MCF 10A (cell line): ENCODE data around the gene THAP4. TPM values are rescaled to one million over a fixed set of nuclear protein-coding genes. Genes with fewer than 3 reads are reported as not detected.
A peak's percentile ranks its signal among the peaks of the same experiment; 100 is the strongest.

Experiments used
- BruUV-seq: library from RNA; stranded (reverse); fragments of 400-500 nt; replicated peaks from 2 replicates; lab custom pipeline; 2021; lab: Mats Ljungman, UMichigan
- CTCF ChIA-PET: fragments of 300-600 bp; sonication (Branson Sonifier 250); formaldehyde crosslinking; extraction: SDS; loops from one replicate; lab custom pipeline; 2021; ENCODE audit warnings: antibody characterized with exemption, inconsistent platforms; lab: Yijun Ruan, JAX
- POLR2A ChIA-PET: fragments of 300-600, 350-650 bp; sonication (Branson Sonifier 250); formaldehyde crosslinking; extraction: SDS; loops from one replicate; lab custom pipeline; 2020; ENCODE audit warnings: antibody characterized with exemption, inconsistent platforms; lab: Yijun Ruan, JAX
- DNase-seq: peaks from one replicate; pipeline ENCODE4 v3.0.0-alpha.2; 2018; ENCODE audit not compliant: unreplicated experiment
- H3K27ac Mint-ChIP-seq: one replicate; pipeline ENCODE4 v1.8.0; 2022; ENCODE audit warnings: mild to moderate bottlenecking, low read depth, mixed read lengths; ENCODE audit not compliant: unreplicated experiment
- H3K27me3 Mint-ChIP-seq: one replicate; pipeline ENCODE4 v1.8.0; 2022; ENCODE audit warnings: mixed read lengths; ENCODE audit not compliant: insufficient read depth, unreplicated experiment
- H3K36me3 Mint-ChIP-seq: one replicate; pipeline ENCODE4 v1.8.0; 2022; ENCODE audit warnings: mild to moderate bottlenecking, moderate library complexity, mixed read lengths; ENCODE audit not compliant: insufficient read depth, unreplicated experiment
- H3K4me1 Mint-ChIP-seq: one replicate; pipeline ENCODE4 v1.8.0; 2022; ENCODE audit warnings: mixed read lengths; ENCODE audit not compliant: insufficient read depth, unreplicated experiment
- H3K4me3 Mint-ChIP-seq: one replicate; pipeline ENCODE4 v1.8.0; 2022; ENCODE audit warnings: mild to moderate bottlenecking, moderate library complexity, mixed read lengths; ENCODE audit not compliant: unreplicated experiment
- H3K9me3 Mint-ChIP-seq: one replicate; pipeline ENCODE4 v1.8.0; 2022; ENCODE audit warnings: mixed read lengths; ENCODE audit not compliant: unreplicated experiment
- intact Hi-C: fragments of 100-400 bp; cut with micrococcal nuclease; formaldehyde crosslinking; loops from 2 replicates; pipeline ENCODE4 v1.14.1; 2022
- total RNA-seq: library from RNA; stranded (reverse); gene quantifications from 2 replicates; pipeline ENCODE4 v1.2.3, GENCODE V29; 2022
- TF ChIP-seq, protein P1 (sequence below): fragments of 200-600 bp; IDR thresholded peaks from one replicate; pipeline ENCODE4 v1.8.0; 2022; ENCODE audit warnings: antibody characterized with exemption, mild to moderate bottlenecking; ENCODE audit not compliant: unreplicated experiment

THAP4 gene
- total RNA-seq, 1 experiment from 2014 or later, result 91.8 TPM

DNA sequence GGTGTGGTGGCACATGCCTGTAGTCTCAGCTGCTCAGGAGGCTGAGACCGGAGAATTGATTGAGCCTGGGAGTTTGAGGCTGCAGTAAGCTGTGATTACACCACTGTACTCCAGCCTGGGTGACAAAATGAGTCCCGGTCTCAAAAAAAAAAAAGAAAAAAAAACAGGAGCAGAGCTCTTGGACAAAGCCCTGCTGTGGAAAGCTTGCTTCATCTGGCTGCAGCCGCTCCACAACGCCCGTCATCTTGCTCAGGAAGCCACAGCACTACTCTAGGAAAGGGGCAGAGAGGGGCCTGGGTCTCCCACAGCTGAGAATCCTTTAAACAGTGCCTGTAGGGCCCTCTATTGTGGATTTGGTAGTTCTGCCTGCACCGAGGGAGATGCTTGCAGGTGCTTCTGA lies 11.5 kb upstream of the THAP4 start:
- no TSS peak for BruUV-seq
- Mint-ChIP-seq H3K4me3 (no peak overlapping the region), H3K27me3 (no peaks in the 10 kb centered on the region), H3K27ac (no peak overlapping the region), H3K9me3 (no peaks in the 10 kb centered on the region), H3K36me3 (peaks cover 30% of the 10 kb centered on the region), H3K4me1 (no peaks in the 10 kb centered on the region)
- TF ChIP-seq, protein P1, sequence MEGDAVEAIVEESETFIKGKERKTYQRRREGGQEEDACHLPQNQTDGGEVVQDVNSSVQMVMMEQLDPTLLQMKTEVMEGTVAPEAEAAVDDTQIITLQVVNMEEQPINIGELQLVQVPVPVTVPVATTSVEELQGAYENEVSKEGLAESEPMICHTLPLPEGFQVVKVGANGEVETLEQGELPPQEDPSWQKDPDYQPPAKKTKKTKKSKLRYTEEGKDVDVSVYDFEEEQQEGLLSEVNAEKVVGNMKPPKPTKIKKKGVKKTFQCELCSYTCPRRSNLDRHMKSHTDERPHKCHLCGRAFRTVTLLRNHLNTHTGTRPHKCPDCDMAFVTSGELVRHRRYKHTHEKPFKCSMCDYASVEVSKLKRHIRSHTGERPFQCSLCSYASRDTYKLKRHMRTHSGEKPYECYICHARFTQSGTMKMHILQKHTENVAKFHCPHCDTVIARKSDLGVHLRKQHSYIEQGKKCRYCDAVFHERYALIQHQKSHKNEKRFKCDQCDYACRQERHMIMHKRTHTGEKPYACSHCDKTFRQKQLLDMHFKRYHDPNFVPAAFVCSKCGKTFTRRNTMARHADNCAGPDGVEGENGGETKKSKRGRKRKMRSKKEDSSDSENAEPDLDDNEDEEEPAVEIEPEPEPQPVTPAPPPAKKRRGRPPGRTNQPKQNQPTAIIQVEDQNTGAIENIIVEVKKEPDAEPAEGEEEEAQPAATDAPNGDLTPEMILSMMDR, result no peak
- ChIA-PET POLR2A (interaction anchor here (2.5 kb wide), 1 partner anchor 11 kb away, joined by 9 read pairs; the partner anchor contains the start of genes ATG4B and THAP4), CTCF (interaction anchor here (1.9 kb wide), 1 partner anchor 10 kb away, joined by 4 read pairs; no protein-coding TSS in a partner anchor)
- no peak for DNase-seq
- intact Hi-C loops, result no loop called here

DNA sequence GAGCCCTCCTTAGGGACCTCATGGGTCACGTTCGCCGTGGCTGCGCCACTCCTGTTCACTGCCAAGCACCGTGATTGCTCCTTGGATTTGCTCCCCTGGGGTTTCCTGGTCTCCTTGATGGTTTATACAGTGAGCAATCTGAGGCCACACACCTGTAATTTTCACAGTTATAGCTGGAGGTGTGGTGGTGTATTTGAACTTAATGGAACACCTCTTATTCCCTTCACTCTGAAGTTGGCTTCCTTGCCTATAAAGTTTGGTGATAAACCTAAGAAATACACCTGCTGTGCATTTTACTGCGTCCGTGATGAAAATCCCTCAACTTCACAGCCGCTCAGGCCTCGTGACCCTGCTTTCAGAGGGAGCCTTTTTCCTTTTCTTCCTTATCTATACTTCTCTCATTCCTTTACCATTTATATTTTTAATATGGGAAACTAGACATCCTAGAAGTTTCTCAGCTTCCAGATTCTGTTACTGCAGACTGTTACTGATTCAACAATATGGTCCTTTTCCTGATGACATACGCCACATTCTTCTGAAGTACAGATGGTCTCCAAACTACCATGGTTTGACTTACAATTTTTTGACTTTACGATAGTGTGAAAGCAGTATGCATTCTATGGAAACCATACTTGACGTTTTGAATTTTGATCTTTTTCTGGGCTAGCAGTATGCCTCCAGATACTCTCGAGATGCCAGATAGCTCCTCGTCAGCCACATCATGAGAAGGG lies 9.1 kb upstream of the THAP4 start:
- no peak for DNase-seq
- Mint-ChIP-seq H3K4me1 (peaks cover 12% of the 10 kb centered on the region), H3K4me3 (no peak overlapping the region), H3K36me3 (peaks cover 14% of the 10 kb centered on the region), H3K9me3 (no peaks in the 10 kb centered on the region), H3K27ac (no peak overlapping the region), H3K27me3 (no peaks in the 10 kb centered on the region)
- TF ChIP-seq, protein P1, result no peak
- intact Hi-C loops, result no loop called here
- BruUV-seq, result no TSS peak
- ChIA-PET POLR2A (no interaction called here), CTCF (interaction anchor here (0.6 to 1.1 kb wide), 3 partner anchors 425 to 997 kb away, joined by 3 read pairs; no protein-coding TSS in a partner anchor)

DNA sequence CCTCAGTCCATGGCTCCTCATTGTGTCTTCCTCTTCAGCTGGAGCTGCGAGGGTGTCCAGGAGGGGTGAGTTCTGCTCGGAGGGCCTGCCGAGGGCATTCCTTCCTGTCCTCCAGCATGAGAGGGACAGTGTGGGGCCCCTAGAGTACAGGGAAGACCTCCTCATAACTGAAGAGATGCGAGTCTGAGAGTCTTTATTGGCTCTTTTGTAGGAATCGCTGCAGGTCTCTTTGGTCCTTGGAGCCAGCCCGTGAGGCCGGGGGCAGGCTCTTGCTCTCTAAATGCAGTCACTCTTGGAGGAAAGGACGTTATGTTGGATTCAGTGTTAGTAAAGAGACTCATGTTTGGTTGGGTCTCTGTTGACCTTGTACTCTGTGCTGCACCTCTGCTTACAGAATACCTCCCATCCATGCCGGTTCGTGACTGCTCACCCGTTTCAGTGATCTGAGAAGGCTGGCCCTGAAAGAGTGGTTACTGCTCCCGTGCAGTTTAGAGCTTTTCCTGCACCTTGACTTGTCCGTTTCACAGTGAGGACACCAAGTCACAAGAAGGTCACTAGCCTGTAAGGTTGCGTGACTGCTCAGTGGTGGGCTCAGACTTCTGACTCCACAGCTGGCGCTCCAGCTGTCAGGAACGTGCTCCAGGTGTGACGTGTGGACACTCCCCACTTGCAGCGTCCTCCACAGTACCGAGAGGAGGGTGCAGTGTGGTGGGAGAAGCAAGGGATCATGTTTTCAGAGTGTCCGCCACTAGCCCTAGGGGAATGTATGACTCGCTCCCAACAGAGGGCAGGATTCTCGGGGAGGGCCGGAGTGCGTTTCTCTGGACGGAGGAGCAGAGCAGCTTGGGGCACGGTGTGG lies 8.3 kb upstream of the THAP4 start:
- no TSS peak for BruUV-seq
- no peaks in the 10 kb centered on the region for H3K27me3 Mint-ChIP-seq
- ChIA-PET POLR2A (no interaction called here), CTCF (interaction anchor here (0.6 to 0.7 kb wide), 2 partner anchors 15 to 50 kb away, joined by 3 read pairs; no protein-coding TSS in a partner anchor)
- peaks cover 20% of the 10 kb centered on the region for H3K4me1 Mint-ChIP-seq
- no peak overlapping the region for H3K27ac Mint-ChIP-seq
- TF ChIP-seq, protein P1, result no peak
- intact Hi-C loops, result no loop called here
- H3K36me3 Mint-ChIP-seq, result peaks cover 6% of the 10 kb centered on the region
- no peaks in the 10 kb centered on the region for H3K9me3 Mint-ChIP-seq
- no peak overlapping the region for H3K4me3 Mint-ChIP-seq
- no peak for DNase-seq

DNA sequence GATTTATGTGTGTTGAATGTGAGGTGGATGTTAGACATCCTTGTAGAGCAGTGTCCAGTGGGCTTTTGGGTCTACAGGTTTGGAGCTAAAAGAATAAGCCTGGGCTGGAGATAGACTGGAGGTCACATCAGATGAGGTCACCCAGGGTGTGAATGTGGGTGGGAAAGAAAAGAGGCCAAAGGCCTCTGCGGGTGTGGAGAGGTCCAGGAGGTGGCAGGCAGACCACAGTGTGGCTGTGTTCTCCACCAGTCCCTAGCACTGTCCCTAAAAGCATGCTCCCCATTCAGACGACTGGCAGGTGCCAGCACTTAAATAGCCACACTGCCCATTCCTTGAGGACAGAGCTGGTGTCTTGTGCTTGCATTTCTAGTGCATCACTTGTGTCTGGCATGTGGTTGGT lies 4.7 kb upstream of the THAP4 start:
- TF ChIP-seq, protein P1, result no peak
- CTCF ChIA-PET, result interaction anchor here (0.7 kb wide), 1 partner anchor 237 kb away, joined by 3 read pairs; no protein-coding TSS in a partner anchor
- intact Hi-C loops, result no loop called here
- Mint-ChIP-seq H3K27me3 (no peaks in the 10 kb centered on the region), H3K27ac (peak overlapping the region; percentile 65), H3K4me1 (peaks cover 34% of the 10 kb centered on the region), H3K4me3 (no peak overlapping the region), H3K36me3 (peaks cover 10% of the 10 kb centered on the region), H3K9me3 (no peaks in the 10 kb centered on the region)
- BruUV-seq, result no TSS peak
- no peak for DNase-seq
- POLR2A ChIA-PET, result no interaction called here
